Measurements from ENCODE around the gene PPM1D.

PPM1D gene

DNA sequence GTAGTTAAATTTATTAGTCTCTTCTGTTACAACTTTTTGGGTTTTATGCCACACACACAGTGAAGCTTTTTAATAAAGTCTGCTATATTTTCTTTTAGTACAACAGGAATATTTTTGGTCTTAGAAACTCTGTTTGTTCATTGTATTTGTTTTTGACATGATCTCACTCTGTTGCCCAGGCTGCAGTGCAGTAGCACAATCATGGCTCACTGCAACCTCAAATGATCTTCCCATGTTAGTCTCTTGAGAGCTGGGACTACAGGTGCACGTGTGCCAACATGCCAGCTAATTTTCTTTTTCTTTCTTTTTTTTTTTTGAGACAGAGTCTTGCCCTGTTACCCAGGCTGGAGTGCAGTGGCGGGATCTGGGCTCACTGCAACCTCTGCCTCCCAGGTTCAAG lies 27.1 kb downstream of the PPM1D start:
- H2BK120ac ChIP-seq (ENCODE audit: insufficient read depth, low read length, poor library complexity): no peak overlapping the region
- H3K79me1 ChIP-seq (ENCODE audit: low read length): no peaks in the 10 kb centered on the region
- H3K4ac ChIP-seq (ENCODE audit: low read depth, low read length): no peak overlapping the region
- no peak overlapping the region for H4K91ac ChIP-seq (ENCODE audit: low read depth, low read length)
- no peak overlapping the region for H3K23ac ChIP-seq (ENCODE audit: low read length)
- H3K79me2 ChIP-seq (ENCODE audit: control insufficient read depth, insufficient read depth, low read length, poor library complexity): peaks cover 3% of the 10 kb centered on the region
- no peak for DNase-seq
- no peak overlapping the region for H3K18ac ChIP-seq (ENCODE audit: low read length)
- no peak overlapping the region for H3K4me2 ChIP-seq (ENCODE audit: low read length)
- H2AFZ ChIP-seq (ENCODE audit: insufficient read depth, low read length, poor library complexity): no peak overlapping the region
- H3K9me3 ChIP-seq (ENCODE audit: insufficient read depth, low read depth, low read length): no peaks in the 10 kb centered on the region
- WGBS (ENCODE audit: extremely low coverage, insufficient coverage, insufficient read length): no CpG with 5 or more reads among the region's 2 CpGs
- no peak overlapping the region for H4K8ac ChIP-seq (ENCODE audit: low read depth, low read length)
- no peak overlapping the region for H2BK5ac ChIP-seq (ENCODE audit: low read depth, low read length, poor library complexity)
- H3K27ac ChIP-seq (ENCODE audit: low read depth, low read length): no peak overlapping the region
- H3K4me3 ChIP-seq (ENCODE audit: low read depth, low read length): no peak overlapping the region
- H3K9ac ChIP-seq (ENCODE audit: low read length): no peak overlapping the region
- H3K36me3 ChIP-seq (ENCODE audit: control insufficient read depth in 1 of 2, insufficient read depth in 2 of 2, low read length in 2 of 2): peaks cover 10 to 12% of the 10 kb centered on the region in 2 experiments
- no peaks in the 10 kb centered on the region for H3K4me1 ChIP-seq (ENCODE audit: control insufficient read depth in 1 of 2, insufficient read depth in 2 of 2, low read length in 2 of 2)
- H3K27me3 ChIP-seq (ENCODE audit: insufficient read depth, low read length): no peaks in the 10 kb centered on the region
- no peak overlapping the region for H2BK12ac ChIP-seq (ENCODE audit: low read length)
- no peak overlapping the region for H2AK5ac ChIP-seq (ENCODE audit: low read length)
- no peak overlapping the region for H3K14ac ChIP-seq (ENCODE audit: low read length)
- H4K12ac ChIP-seq (ENCODE audit: low read depth, low read length): no peak overlapping the region

- Histone ChIP-seq H2BK120ac (ENCODE audit: insufficient read depth, low read length, poor library complexity) (no peak overlapping the region), H3K14ac (ENCODE audit: low read length) (no peak overlapping the region), H3K9ac (ENCODE audit: low read length) (no peak overlapping the region), H2BK12ac (ENCODE audit: low read length) (no peak overlapping the region), H3K4ac (ENCODE audit: low read depth, low read length) (no peak overlapping the region), H3K18ac (ENCODE audit: low read length) (no peak overlapping the region), H4K12ac (ENCODE audit: low read depth, low read length) (no peak overlapping the region), H3K27me3 (ENCODE audit: insufficient read depth, low read length) (no peaks in the 10 kb centered on the region), H3K9me3 (ENCODE audit: insufficient read depth, low read depth, low read length) (no peaks in the 10 kb centered on the region), H3K4me1 (ENCODE audit: control insufficient read depth in 1 of 2, insufficient read depth in 2 of 2, low read length in 2 of 2) (no peaks in the 10 kb centered on the region), H3K79me1 (ENCODE audit: low read length) (no peaks in the 10 kb centered on the region), H4K8ac (ENCODE audit: low read depth, low read length) (no peak overlapping the region), H3K4me3 (ENCODE audit: low read depth, low read length) (no peak overlapping the region), H2AK5ac (ENCODE audit: low read length) (no peak overlapping the region), H2BK5ac (ENCODE audit: low read depth, low read length, poor library complexity) (no peak overlapping the region), H3K23ac (ENCODE audit: low read length) (no peak overlapping the region), H4K91ac (ENCODE audit: low read depth, low read length) (no peak overlapping the region), H3K27ac (ENCODE audit: low read depth, low read length) (no peak overlapping the region), H3K79me2 (ENCODE audit: control insufficient read depth, insufficient read depth, low read length, poor library complexity) (no peaks in the 10 kb centered on the region), H2AFZ (ENCODE audit: insufficient read depth, low read length, poor library complexity) (no peak overlapping the region), H3K4me2 (ENCODE audit: low read length) (no peak overlapping the region), H3K36me3 (ENCODE audit: control insufficient read depth in 1 of 2, insufficient read depth in 2 of 2, low read length in 2 of 2) (peaks cover 13 to 16% of the 10 kb centered on the region in 2 experiments)
- no CpG with 5 or more reads among the region's 6 CpGs for WGBS (ENCODE audit: extremely low coverage, insufficient coverage, insufficient read length)
- no peak for DNase-seq
These were observed 28.4 kb downstream of the PPM1D start for GRCh38 chr17:60628252-60628889.

GRCh38 chr17:60629120-60629519 lies 29.1 kb downstream of the PPM1D start:
- Histone ChIP-seq H3K27ac (ENCODE audit: low read depth, low read length) (no peak overlapping the region), H2AK5ac (ENCODE audit: low read length) (no peak overlapping the region), H4K12ac (ENCODE audit: low read depth, low read length) (no peak overlapping the region), H2AFZ (ENCODE audit: insufficient read depth, low read length, poor library complexity) (no peak overlapping the region), H3K27me3 (ENCODE audit: insufficient read depth, low read length) (no peaks in the 10 kb centered on the region), H4K8ac (ENCODE audit: low read depth, low read length) (no peak overlapping the region), H3K79me2 (ENCODE audit: control insufficient read depth, insufficient read depth, low read length, poor library complexity) (no peaks in the 10 kb centered on the region), H3K23ac (ENCODE audit: low read length) (no peak overlapping the region), H4K91ac (ENCODE audit: low read depth, low read length) (no peak overlapping the region), H3K9me3 (ENCODE audit: insufficient read depth, low read depth, low read length) (no peaks in the 10 kb centered on the region), H3K18ac (ENCODE audit: low read length) (no peak overlapping the region), H3K4me3 (ENCODE audit: low read depth, low read length) (no peak overlapping the region), H3K4me2 (ENCODE audit: low read length) (no peak overlapping the region), H2BK12ac (ENCODE audit: low read length) (no peak overlapping the region), H3K4ac (ENCODE audit: low read depth, low read length) (no peak overlapping the region), H3K14ac (ENCODE audit: low read length) (no peak overlapping the region), H3K79me1 (ENCODE audit: low read length) (no peaks in the 10 kb centered on the region), H2BK5ac (ENCODE audit: low read depth, low read length, poor library complexity) (no peak overlapping the region), H3K36me3 (ENCODE audit: control insufficient read depth in 1 of 2, insufficient read depth in 2 of 2, low read length in 2 of 2) (peaks cover 14 to 18% of the 10 kb centered on the region in 2 experiments), H3K9ac (ENCODE audit: low read length) (no peak overlapping the region), H3K4me1 (ENCODE audit: control insufficient read depth in 1 of 2, insufficient read depth in 2 of 2, low read length in 2 of 2) (no peaks in the 10 kb centered on the region), H2BK120ac (ENCODE audit: insufficient read depth, low read length, poor library complexity) (no peak overlapping the region)
- WGBS (ENCODE audit: extremely low coverage, insufficient coverage, insufficient read length): no CpG with 5 or more reads among the region's 2 CpGs
- no peak for DNase-seq

GRCh38 chr17:60630352-60630751 lies 30.4 kb downstream of the PPM1D start:
- H3K9ac ChIP-seq (ENCODE audit: low read length): no peak overlapping the region
- H3K36me3 ChIP-seq (ENCODE audit: control insufficient read depth in 1 of 2, insufficient read depth in 2 of 2, low read length in 2 of 2): peaks cover 15 to 20% of the 10 kb centered on the region in 2 experiments
- H3K79me1 ChIP-seq (ENCODE audit: low read length): no peaks in the 10 kb centered on the region
- H3K9me3 ChIP-seq (ENCODE audit: insufficient read depth, low read depth, low read length): no peaks in the 10 kb centered on the region
- H3K4me3 ChIP-seq (ENCODE audit: low read depth, low read length): no peak overlapping the region
- no peak overlapping the region for H2BK120ac ChIP-seq (ENCODE audit: insufficient read depth, low read length, poor library complexity)
- H2AFZ ChIP-seq (ENCODE audit: insufficient read depth, low read length, poor library complexity): no peak overlapping the region
- H4K12ac ChIP-seq (ENCODE audit: low read depth, low read length): no peak overlapping the region
- no peak overlapping the region for H3K23ac ChIP-seq (ENCODE audit: low read length)
- no peak overlapping the region for H2AK5ac ChIP-seq (ENCODE audit: low read length)
- H3K27ac ChIP-seq (ENCODE audit: low read depth, low read length): no peak overlapping the region
- H3K18ac ChIP-seq (ENCODE audit: low read length): no peak overlapping the region
- H4K8ac ChIP-seq (ENCODE audit: low read depth, low read length): no peak overlapping the region
- H3K4me2 ChIP-seq (ENCODE audit: low read length): no peak overlapping the region
- WGBS (ENCODE audit: extremely low coverage, insufficient coverage, insufficient read length): no CpG with 5 or more reads among the region's 5 CpGs
- no peak for DNase-seq
- H2BK12ac ChIP-seq (ENCODE audit: low read length): no peak overlapping the region
- no peak overlapping the region for H3K4ac ChIP-seq (ENCODE audit: low read depth, low read length)
- H3K14ac ChIP-seq (ENCODE audit: low read length): no peak overlapping the region
- H3K79me2 ChIP-seq (ENCODE audit: control insufficient read depth, insufficient read depth, low read length, poor library complexity): no peaks in the 10 kb centered on the region
- H3K4me1 ChIP-seq (ENCODE audit: control insufficient read depth in 1 of 2, insufficient read depth in 2 of 2, low read length in 2 of 2): no peaks in the 10 kb centered on the region
- no peaks in the 10 kb centered on the region for H3K27me3 ChIP-seq (ENCODE audit: insufficient read depth, low read length)
- H4K91ac ChIP-seq (ENCODE audit: low read depth, low read length): no peak overlapping the region
- H2BK5ac ChIP-seq (ENCODE audit: low read depth, low read length, poor library complexity): no peak overlapping the region

Data from trophoblast cell (in vitro differentiated cells and primary cell).